Choroid plexus epithelial cell (primary cell): Measurements from ENCODE around the gene STK38L.

ENCODE experiments used
- DNase-seq: peaks from one replicate; pipeline ENCODE4 v3.0.0-alpha.2; 2010; ENCODE audit warnings: low read depth
- H3K4me3 ChIP-seq: 2 replicates; pipeline ENCODE4 v1.5.1; 2011; ENCODE audit warnings: low read depth, mild to moderate bottlenecking, control low read depth, low read length, moderate library complexity
- TF ChIP-seq, protein P1 (sequence below): conservative IDR thresholded peaks from 2 replicates; pipeline ENCODE4 v1.5.1; 2011; ENCODE audit warnings: low read depth, mild to moderate bottlenecking, control low read depth, inconsistent platforms, low read length, moderate library complexity

Gene STK38L

DNA sequence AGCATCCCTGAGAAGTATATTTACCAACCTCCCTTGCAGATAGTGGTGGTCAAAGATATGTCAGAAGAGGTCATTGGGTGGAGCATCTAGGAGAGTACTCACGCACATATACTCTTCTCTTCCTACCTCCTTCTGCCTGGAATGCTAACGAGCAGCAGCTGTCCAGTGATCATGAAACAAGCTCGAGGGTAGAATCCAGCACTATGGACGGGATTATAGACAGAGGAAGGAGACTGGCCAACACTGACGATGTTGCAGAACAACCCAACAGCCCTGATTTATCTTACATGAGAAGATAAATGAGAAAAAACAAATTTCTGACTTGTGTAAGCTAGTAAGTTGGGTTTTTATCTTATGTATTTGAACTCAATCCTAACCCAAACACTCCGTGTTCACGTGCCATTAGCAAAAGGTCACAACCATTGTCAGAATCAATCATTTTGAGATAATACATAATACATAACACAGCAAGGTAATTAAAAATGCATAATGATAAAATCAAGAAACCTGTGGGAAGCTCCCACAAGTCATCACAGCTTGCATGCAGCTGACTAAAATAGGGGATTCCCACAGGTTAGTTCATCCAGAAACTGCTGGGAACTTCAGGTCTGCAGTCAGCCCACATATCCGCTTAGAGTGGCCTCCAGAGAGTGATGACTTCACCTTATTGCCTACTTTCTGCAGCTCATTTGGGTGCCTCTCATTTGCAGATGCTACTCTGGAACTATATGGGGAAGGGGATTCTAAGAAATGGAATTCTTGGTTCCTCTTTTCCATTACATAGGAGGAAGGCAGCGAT is 36.3 kb upstream of the STK38L start:
- DNase-seq: no peak
- H3K4me3 ChIP-seq: no peak overlapping the region
- TF ChIP-seq, protein P1, sequence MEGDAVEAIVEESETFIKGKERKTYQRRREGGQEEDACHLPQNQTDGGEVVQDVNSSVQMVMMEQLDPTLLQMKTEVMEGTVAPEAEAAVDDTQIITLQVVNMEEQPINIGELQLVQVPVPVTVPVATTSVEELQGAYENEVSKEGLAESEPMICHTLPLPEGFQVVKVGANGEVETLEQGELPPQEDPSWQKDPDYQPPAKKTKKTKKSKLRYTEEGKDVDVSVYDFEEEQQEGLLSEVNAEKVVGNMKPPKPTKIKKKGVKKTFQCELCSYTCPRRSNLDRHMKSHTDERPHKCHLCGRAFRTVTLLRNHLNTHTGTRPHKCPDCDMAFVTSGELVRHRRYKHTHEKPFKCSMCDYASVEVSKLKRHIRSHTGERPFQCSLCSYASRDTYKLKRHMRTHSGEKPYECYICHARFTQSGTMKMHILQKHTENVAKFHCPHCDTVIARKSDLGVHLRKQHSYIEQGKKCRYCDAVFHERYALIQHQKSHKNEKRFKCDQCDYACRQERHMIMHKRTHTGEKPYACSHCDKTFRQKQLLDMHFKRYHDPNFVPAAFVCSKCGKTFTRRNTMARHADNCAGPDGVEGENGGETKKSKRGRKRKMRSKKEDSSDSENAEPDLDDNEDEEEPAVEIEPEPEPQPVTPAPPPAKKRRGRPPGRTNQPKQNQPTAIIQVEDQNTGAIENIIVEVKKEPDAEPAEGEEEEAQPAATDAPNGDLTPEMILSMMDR: no peak

GRCh38 chr12:27208414-27208750 is 35.7 kb upstream of the STK38L start:
- H3K4me3 ChIP-seq: no peak overlapping the region
- no peak for DNase-seq
- TF ChIP-seq, protein P1: no peak

DNA sequence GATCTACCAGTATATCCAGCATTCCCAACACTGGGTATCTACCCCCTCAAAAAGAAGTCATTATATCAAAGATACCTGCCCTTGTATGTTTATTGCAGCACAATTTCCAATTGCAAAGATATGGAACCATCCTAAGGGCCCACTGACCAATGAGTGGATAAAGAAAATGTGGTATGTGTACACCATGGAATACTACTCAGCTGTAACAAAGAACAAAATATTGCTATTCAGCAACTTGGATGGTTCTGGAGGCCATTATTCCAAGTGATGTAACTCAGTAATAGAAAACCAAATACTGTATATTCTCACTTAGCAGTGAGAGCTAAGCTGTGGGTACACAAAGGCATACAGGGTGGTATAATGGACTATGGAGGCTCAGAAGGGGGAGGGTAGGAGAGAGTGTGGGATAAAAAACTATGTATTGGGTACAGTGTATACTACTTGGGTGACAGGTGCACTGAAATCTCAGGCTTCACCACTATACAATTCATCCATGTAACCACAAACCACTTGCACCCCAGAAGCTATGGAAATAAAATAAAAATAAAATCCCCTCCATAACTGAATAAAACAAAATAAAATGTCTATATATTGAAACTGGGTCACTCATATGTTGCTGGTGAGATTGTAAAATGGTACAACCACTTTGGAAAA is 34.7 kb upstream of the STK38L start:
- DNase-seq: no peak
- no peak overlapping the region for H3K4me3 ChIP-seq
- TF ChIP-seq, protein P1: no peak

- TF ChIP-seq, protein P1: no peak
- DNase-seq: no peak
- no peak overlapping the region for H3K4me3 ChIP-seq
Observed at GRCh38 chr12:27210187-27210586, 33.9 kb upstream of the STK38L start.

DNA sequence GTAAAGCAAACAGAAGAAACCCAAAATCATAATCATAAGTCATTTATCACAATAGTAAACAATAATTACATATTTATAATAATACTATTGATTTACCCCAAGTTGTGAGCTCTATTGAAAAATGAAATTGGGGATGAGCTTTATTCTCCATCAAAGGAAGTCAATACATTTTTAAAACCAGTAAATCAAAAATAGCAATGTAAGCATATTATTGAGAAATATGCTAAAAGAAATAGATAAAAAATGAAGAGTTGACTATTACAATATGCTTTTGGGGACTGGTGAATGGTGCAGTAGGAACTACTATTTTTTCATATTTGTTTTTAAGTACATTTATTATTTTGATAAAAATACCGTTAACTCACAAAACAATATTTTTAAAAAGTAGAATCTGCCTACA is 31.2 kb upstream of the STK38L start:
- TF ChIP-seq, protein P1: no peak
- H3K4me3 ChIP-seq: no peak overlapping the region
- no peak for DNase-seq

GRCh38 chr12:27213304-27213703 is 30.8 kb upstream of the STK38L start:
- TF ChIP-seq, protein P1: no peak
- no peak overlapping the region for H3K4me3 ChIP-seq
- no peak for DNase-seq
